NOMO-1 treated with dmso at 0.1 percent for 144 hours (cell line): ENCODE measurements around the gene MAGOH.
A peak's percentile ranks its signal among the peaks of the same experiment; 100 is the strongest.
"Not testable (repeated sequence)": the region's sequence is repeated elsewhere in the genome, so short reads cannot be mapped to it uniquely, and the experiment has no call there.

Experiments used
- DNase-seq: peaks from one replicate; lab custom pipeline; 2025; ENCODE audit not compliant: unreplicated experiment; lab: John Stamatoyannopoulos, UW

The MAGOH gene

DNA sequence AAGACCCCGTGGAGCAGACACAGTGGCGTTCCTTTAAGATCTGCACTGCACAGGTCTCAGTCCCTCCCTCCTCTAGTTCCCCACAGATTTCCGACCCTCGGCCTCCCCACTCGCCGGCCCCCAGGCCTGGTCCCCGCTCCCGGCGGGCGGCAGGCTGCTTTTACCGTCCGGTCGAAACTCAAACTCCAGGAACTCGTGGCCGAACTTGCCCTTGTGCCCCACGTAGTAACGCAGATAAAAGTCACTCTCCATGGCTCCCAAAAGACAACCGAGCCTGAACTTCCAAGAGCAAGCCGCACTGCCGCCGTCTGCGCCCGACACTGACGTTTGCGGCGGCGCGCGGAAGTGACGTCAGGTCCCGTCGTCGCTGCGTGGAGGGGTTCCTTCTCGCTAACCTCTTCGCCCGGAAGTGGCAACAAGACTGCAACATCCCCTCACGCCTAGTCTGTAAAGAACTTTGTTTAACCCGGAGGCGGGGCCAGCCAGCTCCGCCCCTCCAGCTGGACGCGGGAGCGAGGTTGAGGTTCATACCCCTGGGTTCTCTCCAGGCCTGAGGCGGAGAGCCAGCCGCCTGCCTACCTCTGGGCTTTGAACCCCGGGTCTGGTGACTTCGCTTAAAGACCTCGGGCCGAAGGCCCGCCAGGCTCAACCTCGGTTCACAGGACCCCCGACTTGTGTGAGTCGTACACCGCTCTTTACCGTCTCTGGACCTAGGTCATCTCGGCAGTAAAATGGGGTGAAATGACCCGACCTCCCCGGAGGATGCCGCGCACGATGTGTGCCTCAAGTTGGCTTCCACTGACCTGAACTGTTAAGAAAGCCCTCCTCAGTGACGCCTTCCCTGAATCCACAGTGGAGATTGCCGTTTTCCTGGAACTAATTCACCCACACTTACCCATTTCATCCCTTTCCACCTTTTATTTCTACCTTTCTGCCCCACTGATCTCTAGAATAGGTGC is at the start of gene MAGOH:
MAGOH (minus strand) TSS at position 322 of the 959 bp plus-strand sequence; CDS start at position 252, 70 bp downstream.
- DNase-seq = peak; percentile 96

DNA sequence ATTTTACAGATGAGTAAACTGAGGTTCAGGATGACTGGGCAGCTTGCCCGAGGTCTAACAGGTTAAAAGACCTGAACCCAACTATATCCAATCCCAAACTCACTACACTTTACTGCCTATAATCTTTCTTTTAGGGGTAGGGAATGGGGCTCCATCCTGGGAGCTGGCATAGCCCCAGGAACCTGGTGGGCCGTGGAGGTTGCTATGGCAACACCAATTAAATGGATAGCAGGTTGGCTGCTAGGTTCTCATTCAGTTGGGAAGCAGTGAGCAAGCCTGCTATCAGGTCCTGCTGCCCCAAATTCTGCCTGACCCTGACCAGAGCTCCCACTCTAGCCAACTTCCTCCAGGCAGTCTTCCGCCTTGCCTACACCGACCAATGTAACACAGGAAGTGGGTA is 48.6 kb upstream of the MAGOH start:
- DNase-seq = no peak

DNA sequence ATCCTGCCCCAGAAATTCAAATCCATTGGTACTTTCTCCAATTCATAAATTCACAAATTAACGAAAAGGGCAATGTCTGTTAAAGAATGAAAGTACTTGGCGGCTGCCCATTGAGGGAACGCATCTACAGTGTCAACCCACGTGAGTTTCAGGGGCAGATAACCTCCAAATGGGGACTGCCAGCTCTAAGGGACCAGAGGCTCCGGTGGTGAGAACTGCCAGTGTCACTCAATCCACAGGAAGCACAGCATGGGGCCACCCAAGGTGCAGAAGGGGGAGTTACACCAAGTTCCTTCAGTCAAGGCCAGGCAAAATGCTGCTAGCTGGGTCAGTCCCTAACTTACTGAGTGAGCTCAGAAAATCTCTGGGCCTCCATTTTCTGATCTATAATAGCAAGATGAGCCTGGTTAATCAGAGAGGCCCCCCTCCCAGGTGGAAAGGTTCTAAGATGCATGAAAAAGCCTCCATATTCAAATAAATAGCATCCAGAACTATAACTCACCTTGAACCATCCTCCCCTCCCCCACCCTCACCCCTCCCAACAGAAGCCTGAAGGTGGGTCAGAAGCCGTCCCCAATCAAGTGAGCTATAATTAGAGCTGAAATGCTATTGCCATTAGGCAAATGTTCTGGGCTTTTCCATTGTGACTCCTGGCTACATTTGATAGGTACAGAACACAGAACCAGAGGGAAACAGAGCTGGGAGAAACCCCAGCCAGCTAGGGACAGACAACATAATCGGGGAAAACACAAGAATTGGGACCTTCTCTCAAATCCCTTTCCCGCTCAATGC is 47.8 kb upstream of the MAGOH start:
- DNase-seq = no peak

DNA sequence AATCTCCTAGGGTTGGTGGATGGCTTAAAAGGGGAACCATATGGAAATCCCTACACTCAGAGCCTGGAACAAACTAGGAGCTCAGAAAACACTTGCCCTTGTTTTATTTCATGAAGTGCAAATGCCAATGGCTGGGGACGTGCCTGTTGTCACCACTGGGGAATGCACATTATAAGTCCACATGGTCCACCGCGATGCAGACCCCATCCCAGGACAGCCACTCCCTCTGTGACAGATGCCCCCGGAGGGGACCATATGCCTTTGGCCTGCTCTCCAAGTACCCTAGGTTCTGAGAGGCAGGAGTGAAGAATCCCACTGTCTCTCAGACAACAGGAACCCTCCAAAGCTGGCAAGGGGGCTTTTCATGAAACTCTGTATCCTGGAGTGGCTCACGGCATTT is 47.2 kb upstream of the MAGOH start:
- no peak for DNase-seq

- no peak for DNase-seq
These were observed 46.1 kb upstream of the MAGOH start for GRCh38 chr1:53284224-53285020.

DNA sequence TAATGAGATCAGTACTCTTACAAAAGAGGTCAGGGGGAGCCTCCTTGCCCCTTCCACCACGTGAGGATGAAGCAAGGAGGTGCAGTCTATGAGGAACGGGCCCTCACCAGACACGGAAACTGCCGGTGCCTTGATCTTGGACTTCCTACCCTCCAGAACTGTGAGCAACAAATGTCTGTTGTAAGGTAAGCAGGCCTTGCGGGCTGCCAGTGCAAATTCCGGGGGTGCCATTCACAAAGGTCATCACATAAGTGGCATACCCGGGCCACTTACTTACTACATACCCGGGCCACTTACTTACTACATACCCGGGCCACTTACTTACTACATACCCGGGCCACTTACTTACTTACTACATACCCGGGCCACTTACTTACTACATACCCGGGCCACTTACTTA is 44.8 kb upstream of the MAGOH start:
- DNase-seq = not testable (repeated sequence)

DNA sequence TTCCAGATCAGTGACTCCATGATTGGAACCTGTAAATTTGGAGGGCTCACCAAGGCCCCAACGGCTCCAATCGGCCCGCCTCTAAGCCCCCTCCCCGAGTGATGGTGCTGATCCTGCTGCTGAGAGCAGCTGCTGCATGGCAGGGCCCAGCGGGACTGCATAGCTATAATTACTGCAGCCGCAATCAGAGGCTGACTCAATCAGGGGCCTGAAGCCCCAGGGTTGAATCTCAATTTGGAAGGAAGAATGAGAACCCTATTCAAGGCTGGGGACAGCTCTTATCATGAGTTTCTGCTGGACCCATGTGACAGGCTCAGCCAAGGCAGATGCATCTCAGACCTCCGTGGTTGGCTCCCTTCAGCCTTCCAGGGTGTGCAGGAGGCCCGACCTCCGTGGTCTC is 42.8 kb upstream of the MAGOH start:
- no peak for DNase-seq

- no peak for DNase-seq
These were observed 42.2 kb upstream of the MAGOH start for GRCh38 chr1:53280496-53280895.

- no peak for DNase-seq
These were observed 41.2 kb upstream of the MAGOH start for GRCh38 chr1:53279296-53280200.

- DNase-seq = no peak
These were observed 40.0 kb upstream of the MAGOH start for GRCh38 chr1:53278298-53278725.

- no peak for DNase-seq
These were observed 39.0 kb upstream of the MAGOH start for GRCh38 chr1:53277326-53277725.

- DNase-seq = no peak
These were observed 38.6 kb upstream of the MAGOH start for GRCh38 chr1:53276902-53277281.

DNA sequence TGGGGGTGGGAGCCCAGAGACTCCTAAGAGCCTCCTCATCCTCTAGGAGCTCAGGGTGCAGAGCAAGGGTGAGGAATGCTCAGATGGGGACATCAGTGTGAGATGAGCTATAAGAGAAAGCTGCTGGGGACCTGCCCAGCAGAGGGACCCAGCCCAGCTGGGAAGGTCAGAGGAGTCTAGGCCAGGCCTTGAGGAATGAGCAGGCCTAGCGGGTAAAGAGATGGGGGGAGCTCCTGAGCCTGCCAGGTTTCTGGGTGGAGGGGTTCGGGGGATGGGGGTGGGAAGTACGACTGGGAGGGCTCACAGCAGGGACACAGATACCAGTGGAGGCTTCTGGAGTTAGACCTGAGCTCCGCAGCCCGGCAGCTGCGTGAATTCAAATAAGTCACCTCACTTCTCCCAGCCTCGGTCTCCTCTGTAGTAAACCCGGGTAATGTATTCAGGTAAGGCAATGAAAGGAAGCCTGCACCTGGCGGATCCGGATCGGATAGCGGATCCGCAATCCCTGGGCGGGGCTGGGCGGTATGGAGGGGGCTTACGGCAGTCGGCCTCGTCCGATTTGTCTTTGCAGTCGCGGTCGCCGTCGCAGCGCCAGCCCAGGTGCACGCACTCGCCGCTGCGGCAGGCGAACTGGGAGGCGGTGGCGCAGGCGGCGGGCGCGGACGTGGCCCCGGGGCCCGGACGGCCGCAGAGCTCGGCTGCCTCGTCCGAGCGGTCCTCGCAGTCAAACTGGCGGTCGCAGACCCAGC is 38.0 kb upstream of the MAGOH start:
- DNase-seq = no peak

GRCh38 chr1:53275566-53275965 is 37.2 kb upstream of the MAGOH start:
- DNase-seq = no peak

GRCh38 chr1:53274541-53275185 is 36.3 kb upstream of the MAGOH start:
- DNase-seq = no peak

- DNase-seq = no peak
These were observed 35.7 kb upstream of the MAGOH start for GRCh38 chr1:53274026-53274425.

DNA sequence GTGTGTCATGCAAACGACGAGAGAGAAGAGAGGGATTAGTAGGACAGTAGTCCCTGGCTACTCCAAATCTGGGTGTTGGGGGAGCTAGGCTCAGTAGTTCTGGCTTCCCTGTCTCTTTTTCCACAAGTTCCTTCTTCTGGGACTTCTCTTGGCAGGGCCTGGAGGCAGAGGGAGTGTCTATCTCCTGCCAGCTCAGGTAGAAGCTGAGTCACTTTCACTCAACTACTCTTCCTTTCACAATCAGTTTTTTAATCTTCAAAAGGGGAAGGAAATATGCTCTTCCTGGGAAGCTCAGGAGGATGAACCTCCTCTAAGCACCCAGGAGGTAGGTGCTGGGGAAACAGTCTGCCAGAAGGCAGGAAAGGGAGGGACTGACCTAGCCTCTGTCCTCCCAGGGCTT is 35.2 kb upstream of the MAGOH start:
- no peak for DNase-seq

DNA sequence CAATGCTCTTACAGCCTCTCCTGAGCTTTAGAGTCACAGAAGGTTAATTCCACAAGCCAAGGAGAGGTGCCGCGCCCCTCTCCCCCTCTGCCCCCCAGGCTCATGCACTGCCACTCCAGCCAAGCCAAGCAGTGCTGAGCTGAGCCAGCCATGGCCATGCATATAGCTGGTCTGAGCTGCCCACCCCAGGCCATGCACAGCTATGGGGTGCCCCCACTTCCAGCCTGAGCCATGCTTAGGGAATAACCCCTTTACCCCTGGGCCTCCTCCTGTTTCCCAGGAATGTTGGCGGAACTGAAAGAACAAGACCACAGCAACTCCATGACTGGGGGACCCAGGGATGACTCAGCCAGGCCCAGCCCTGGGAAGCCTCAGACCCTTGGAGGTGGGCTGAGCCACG is 34.0 kb upstream of the MAGOH start:
- DNase-seq = no peak
